HepG2 (cell line): ENCODE measurements around the gene DCUN1D3. TPM values are rescaled to one million over a fixed set of nuclear protein-coding genes. Genes with fewer than 3 reads are reported as not detected.

ENCODE experiments used
- CHCHD3 ChIP-seq: sonication (generic); formaldehyde crosslinking; IDR thresholded peaks from 2 replicates; pipeline ENCODE4 v1.8.0; 2022; ENCODE audit warnings: mild to moderate bottlenecking, missing genetic modification reagents, moderate library complexity
- FLYWCH1 ChIP-seq: sonication (generic); formaldehyde crosslinking; IDR thresholded peaks from 2 replicates; pipeline ENCODE4 v1.8.1; 2023; ENCODE audit warnings: mild to moderate bottlenecking, missing genetic modification reagents
- HNF4A ChIP-seq: sonication (generic); formaldehyde crosslinking; IDR thresholded peaks from 2 replicates; pipeline ENCODE4 v1.4.0; 2020; ENCODE audit warnings: missing genetic modification reagents
- IRF2 ChIP-seq: IDR thresholded peaks from 2 replicates; pipeline ENCODE4 v1.6.1; 2018; ENCODE audit warnings: missing genetic modification reagents, missing compliant biosample characterization
- KLF9 ChIP-seq: IDR thresholded peaks from 2 replicates; pipeline ENCODE4 v1.6.1; 2016; ENCODE audit warnings: low read depth
- MED1 ChIP-seq: sonication (generic); formaldehyde crosslinking; IDR thresholded peaks from 2 replicates; pipeline ENCODE4 v1.4.0; 2020; ENCODE audit warnings: missing genetic modification reagents
- MTA3 ChIP-seq: sonication (generic); formaldehyde crosslinking; IDR thresholded peaks from 2 replicates; pipeline ENCODE4 v1.4.0; 2020; ENCODE audit warnings: missing genetic modification reagents
- MYC ChIP-seq: sonication (generic); formaldehyde crosslinking; IDR thresholded peaks from 2 replicates; pipeline ENCODE4 v1.9.0; 2021; ENCODE audit warnings: missing genetic modification reagents, borderline replicate concordance
- PPARG ChIP-seq: conservative IDR thresholded peaks from 2 replicates; pipeline ENCODE4 v1.6.1; 2016; ENCODE audit warnings: missing biosample characterization, missing genetic modification reagents
- ZBTB42 ChIP-seq: sonication (generic); formaldehyde crosslinking; IDR thresholded peaks from 2 replicates; pipeline ENCODE4 v1.5.0; 2020; ENCODE audit warnings: mild to moderate bottlenecking, missing genetic modification reagents
- ZNF20 ChIP-seq: sonication (generic); formaldehyde crosslinking; IDR thresholded peaks from 2 replicates; pipeline ENCODE4 v1.4.0; 2020; ENCODE audit warnings: mild to moderate bottlenecking, moderate library complexity, missing genetic modification reagents
- ZNF775 ChIP-seq: sonication (generic); formaldehyde crosslinking; IDR thresholded peaks from 2 replicates; pipeline ENCODE4 v1.4.0; 2020; ENCODE audit warnings: missing genetic modification reagents, mild to moderate bottlenecking, moderate library complexity, borderline replicate concordance
- ZNF83 ChIP-seq: sonication (generic); formaldehyde crosslinking; IDR thresholded peaks from 2 replicates; pipeline ENCODE4 v1.4.0; 2020; ENCODE audit warnings: missing genetic modification reagents, mild to moderate bottlenecking, borderline replicate concordance
- ZNF841 ChIP-seq: sonication (generic); formaldehyde crosslinking; IDR thresholded peaks from 2 replicates; pipeline ENCODE4 v1.8.1; 2023; ENCODE audit warnings: missing genetic modification reagents, borderline replicate concordance
- polyA plus RNA-seq, 8 experiments: library from polyadenylated mRNA; depleted of rRNA in 3 of 8; stranded (reverse) in 7 of 8; unstranded in 1 of 8; fragments of >200 nt; fragmentation: Illumina TruSeq in 4 of 8; extraction: Trizol in 4 of 8; gene quantifications; 2 replicates each; pipeline versions ENCODE4 v1.2.1 to v1.2.3, GENCODE V29; 2011 to 2016; ENCODE audit warnings: low read depth in 4 of 8, missing spikeins in 1 of 8, mixed read lengths in 1 of 8; ENCODE audit not compliant: insufficient read depth in 1 of 8
- total RNA-seq, 5 experiments: library from RNA; depleted of rRNA; stranded (reverse); fragments of >200 nt; fragmentation: Illumina TruSeq; extraction: Trizol; gene quantifications; 2 replicates each; pipeline ENCODE4 v1.2.3, GENCODE V29; 2016; ENCODE audit warnings: low read depth in 1 of 5
- TF ChIP-seq, protein P1 (sequence below): IDR thresholded peaks from 2 replicates; pipeline ENCODE4 v1.6.1; 2016; ENCODE audit warnings: low read depth, control low read depth
- TF ChIP-seq, protein P2 (sequence below): sonication (generic); formaldehyde crosslinking; IDR thresholded peaks from 2 replicates; pipeline ENCODE4 v1.4.0; 2020; ENCODE audit warnings: missing genetic modification reagents, borderline replicate concordance
- TF ChIP-seq, protein P3 (sequence below): sonication (generic); formaldehyde crosslinking; conservative IDR thresholded peaks from 2 replicates; pipeline ENCODE4 v1.4.0; 2020; ENCODE audit warnings: missing genetic modification reagents
- TF ChIP-seq, protein P4 (sequence below): sonication (generic); formaldehyde crosslinking; IDR thresholded peaks from 2 replicates; pipeline ENCODE4 v1.5.1; 2020; ENCODE audit warnings: mild to moderate bottlenecking, missing genetic modification reagents, borderline replicate concordance

The DCUN1D3 gene
- total and polyA plus RNA-seq, 2 of the 13 experiments (the other 11 are each of a cell fraction or from before 2014, with no cell fraction given) = 5.0 to 19.3 TPM

DNA sequence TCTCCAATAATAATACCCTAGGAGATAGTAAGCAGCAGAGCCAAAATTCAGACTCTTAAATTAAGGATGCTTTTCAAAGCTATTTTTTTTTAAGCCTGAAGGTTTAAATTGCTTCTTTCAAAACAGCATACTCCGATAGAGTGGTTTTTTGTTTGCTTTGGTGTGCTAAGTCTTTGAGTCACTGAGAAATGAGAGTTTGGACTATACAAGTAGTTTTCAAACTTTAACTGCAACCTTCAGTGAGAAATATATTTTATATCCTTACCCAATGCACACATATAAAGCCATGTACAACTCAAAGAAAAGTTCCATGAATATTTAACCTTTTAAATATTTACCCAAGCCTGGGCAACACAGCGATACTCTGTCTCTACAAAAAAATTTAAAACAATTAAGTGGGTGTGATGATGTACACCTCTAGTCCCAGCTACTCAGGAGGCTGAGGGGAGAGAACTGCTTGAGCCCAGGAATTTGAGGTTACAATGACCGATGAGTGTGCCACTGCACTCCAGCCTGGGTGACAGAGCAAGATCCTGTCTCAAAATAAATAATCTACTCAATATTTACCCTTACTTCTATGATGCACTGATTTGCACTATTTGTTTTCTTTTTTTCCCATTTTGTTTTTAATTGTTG lies 19.2 kb downstream of the DCUN1D3 start (continued):
- TF ChIP-seq IRF2 (CRISPR knock-in tag) (no peak), HNF4A (CRISPR knock-in tag) (0 out of 2 replicates have a peak, but pooled peaks have one; percentile 13), FLYWCH1 (CRISPR knock-in tag) (no peak), MYC (CRISPR knock-in tag) (no peak), KLF9 (CRISPR knock-in tag) (no peak), MTA3 (CRISPR knock-in tag) (no peak), ZBTB42 (CRISPR knock-in tag) (no peak), PPARG (CRISPR knock-in tag) (no peak), MED1 (CRISPR knock-in tag) (peak; percentile 15; the same call in 1 of the 2 replicates), ZNF775 (CRISPR knock-in tag) (no peak), ZNF20 (no peak), ZNF841 (CRISPR knock-in tag) (no peak), CHCHD3 (CRISPR knock-in tag) (no peak), ZNF83 (CRISPR knock-in tag) (no peak)
- TF ChIP-seq, protein P1, sequence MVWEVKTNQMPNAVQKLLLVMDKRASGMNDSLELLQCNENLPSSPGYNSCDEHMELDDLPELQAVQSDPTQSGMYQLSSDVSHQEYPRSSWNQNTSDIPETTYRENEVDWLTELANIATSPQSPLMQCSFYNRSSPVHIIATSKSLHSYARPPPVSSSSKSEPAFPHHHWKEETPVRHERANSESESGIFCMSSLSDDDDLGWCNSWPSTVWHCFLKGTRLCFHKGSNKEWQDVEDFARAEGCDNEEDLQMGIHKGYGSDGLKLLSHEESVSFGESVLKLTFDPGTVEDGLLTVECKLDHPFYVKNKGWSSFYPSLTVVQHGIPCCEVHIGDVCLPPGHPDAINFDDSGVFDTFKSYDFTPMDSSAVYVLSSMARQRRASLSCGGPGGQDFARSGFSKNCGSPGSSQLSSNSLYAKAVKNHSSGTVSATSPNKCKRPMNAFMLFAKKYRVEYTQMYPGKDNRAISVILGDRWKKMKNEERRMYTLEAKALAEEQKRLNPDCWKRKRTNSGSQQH = peak; percentile 41; the same call in 1 of the 2 replicates
- TF ChIP-seq, protein P2, sequence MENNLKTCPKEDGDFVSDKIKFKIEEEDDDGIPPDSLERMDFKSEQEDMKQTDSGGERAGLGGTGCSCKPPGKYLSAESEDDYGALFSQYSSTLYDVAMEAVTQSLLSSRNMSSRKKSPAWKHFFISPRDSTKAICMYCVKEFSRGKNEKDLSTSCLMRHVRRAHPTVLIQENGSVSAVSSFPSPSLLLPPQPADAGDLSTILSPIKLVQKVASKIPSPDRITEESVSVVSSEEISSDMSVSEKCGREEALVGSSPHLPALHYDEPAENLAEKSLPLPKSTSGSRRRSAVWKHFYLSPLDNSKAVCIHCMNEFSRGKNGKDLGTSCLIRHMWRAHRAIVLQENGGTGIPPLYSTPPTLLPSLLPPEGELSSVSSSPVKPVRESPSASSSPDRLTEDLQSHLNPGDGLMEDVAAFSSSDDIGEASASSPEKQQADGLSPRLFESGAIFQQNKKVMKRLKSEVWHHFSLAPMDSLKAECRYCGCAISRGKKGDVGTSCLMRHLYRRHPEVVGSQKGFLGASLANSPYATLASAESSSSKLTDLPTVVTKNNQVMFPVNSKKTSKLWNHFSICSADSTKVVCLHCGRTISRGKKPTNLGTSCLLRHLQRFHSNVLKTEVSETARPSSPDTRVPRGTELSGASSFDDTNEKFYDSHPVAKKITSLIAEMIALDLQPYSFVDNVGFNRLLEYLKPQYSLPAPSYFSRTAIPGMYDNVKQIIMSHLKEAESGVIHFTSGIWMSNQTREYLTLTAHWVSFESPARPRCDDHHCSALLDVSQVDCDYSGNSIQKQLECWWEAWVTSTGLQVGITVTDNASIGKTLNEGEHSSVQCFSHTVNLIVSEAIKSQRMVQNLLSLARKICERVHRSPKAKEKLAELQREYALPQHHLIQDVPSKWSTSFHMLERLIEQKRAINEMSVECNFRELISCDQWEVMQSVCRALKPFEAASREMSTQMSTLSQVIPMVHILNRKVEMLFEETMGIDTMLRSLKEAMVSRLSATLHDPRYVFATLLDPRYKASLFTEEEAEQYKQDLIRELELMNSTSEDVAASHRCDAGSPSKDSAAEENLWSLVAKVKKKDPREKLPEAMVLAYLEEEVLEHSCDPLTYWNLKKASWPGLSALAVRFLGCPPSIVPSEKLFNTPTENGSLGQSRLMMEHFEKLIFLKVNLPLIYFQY (CRISPR knock-in tag) = no peak
- TF ChIP-seq, protein P3, sequence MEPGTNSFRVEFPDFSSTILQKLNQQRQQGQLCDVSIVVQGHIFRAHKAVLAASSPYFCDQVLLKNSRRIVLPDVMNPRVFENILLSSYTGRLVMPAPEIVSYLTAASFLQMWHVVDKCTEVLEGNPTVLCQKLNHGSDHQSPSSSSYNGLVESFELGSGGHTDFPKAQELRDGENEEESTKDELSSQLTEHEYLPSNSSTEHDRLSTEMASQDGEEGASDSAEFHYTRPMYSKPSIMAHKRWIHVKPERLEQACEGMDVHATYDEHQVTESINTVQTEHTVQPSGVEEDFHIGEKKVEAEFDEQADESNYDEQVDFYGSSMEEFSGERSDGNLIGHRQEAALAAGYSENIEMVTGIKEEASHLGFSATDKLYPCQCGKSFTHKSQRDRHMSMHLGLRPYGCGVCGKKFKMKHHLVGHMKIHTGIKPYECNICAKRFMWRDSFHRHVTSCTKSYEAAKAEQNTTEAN = peak; percentile 80
- TF ChIP-seq, protein P4, sequence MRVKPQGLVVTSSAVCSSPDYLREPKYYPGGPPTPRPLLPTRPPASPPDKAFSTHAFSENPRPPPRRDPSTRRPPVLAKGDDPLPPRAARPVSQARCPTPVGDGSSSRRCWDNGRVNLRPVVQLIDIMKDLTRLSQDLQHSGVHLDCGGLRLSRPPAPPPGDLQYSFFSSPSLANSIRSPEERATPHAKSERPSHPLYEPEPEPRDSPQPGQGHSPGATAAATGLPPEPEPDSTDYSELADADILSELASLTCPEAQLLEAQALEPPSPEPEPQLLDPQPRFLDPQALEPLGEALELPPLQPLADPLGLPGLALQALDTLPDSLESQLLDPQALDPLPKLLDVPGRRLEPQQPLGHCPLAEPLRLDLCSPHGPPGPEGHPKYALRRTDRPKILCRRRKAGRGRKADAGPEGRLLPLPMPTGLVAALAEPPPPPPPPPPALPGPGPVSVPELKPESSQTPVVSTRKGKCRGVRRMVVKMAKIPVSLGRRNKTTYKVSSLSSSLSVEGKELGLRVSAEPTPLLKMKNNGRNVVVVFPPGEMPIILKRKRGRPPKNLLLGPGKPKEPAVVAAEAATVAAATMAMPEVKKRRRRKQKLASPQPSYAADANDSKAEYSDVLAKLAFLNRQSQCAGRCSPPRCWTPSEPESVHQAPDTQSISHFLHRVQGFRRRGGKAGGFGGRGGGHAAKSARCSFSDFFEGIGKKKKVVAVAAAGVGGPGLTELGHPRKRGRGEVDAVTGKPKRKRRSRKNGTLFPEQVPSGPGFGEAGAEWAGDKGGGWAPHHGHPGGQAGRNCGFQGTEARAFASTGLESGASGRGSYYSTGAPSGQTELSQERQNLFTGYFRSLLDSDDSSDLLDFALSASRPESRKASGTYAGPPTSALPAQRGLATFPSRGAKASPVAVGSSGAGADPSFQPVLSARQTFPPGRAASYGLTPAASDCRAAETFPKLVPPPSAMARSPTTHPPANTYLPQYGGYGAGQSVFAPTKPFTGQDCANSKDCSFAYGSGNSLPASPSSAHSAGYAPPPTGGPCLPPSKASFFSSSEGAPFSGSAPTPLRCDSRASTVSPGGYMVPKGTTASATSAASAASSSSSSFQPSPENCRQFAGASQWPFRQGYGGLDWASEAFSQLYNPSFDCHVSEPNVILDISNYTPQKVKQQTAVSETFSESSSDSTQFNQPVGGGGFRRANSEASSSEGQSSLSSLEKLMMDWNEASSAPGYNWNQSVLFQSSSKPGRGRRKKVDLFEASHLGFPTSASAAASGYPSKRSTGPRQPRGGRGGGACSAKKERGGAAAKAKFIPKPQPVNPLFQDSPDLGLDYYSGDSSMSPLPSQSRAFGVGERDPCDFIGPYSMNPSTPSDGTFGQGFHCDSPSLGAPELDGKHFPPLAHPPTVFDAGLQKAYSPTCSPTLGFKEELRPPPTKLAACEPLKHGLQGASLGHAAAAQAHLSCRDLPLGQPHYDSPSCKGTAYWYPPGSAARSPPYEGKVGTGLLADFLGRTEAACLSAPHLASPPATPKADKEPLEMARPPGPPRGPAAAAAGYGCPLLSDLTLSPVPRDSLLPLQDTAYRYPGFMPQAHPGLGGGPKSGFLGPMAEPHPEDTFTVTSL (CRISPR knock-in tag) = peak; percentile 16; the same call in 1 of the 2 replicates
